K562 (cell line): ENCODE measurements around the gene RPRD1B. TPM values are rescaled to one million over a fixed set of nuclear protein-coding genes. Genes with fewer than 3 reads are reported as not detected.

Experiments
- CEBPB ChIP-seq: fragments of 450-650 bp; IDR thresholded peaks from 2 replicates; pipeline ENCODE4 v1.6.1; 2016; ENCODE audit warnings: missing genetic modification characterization, missing compliant biosample characterization
- ETV1 ChIP-seq: fragments of 450-650 bp; conservative IDR thresholded peaks from 2 replicates; pipeline ENCODE4 v1.6.1; 2016; ENCODE audit warnings: missing genetic modification characterization, control low read depth, low read depth, missing compliant biosample characterization
- EWSR1 ChIP-seq: fragments of 450-650 bp; IDR thresholded peaks from 2 replicates; pipeline ENCODE4 v1.6.1; 2018; ENCODE audit warnings: borderline replicate concordance, mild to moderate bottlenecking, low read depth, moderate library complexity; ENCODE audit not compliant: partially characterized antibody
- EZH2 ChIP-seq: IDR thresholded peaks from 2 replicates; pipeline ENCODE4 v1.6.1; 2012; ENCODE audit warnings: low read depth, mild to moderate bottlenecking, inconsistent platforms, low read length, borderline replicate concordance
- FOXA3 ChIP-seq, 2 experiments: fragments of 450-650 bp in 1 of 2; sonication (generic) in 1 of 2; formaldehyde crosslinking; IDR thresholded peaks in 1 of 2; conservative IDR thresholded peaks in 1 of 2; 2 replicates each; pipeline versions ENCODE4 v1.4.0 to v1.8.0; 2020 to 2022; ENCODE audit warnings: mild to moderate bottlenecking in 2 of 2, missing genetic modification reagents in 1 of 2
- HBP1 ChIP-seq: fragments of 450-650 bp; formaldehyde crosslinking; IDR thresholded peaks from 2 replicates; pipeline ENCODE4 v1.4.0; 2022; ENCODE audit warnings: missing genetic modification characterization
- MEF2A ChIP-seq: IDR thresholded peaks from 2 replicates; pipeline ENCODE4 v1.6.1; 2011; ENCODE audit warnings: low read depth, mild to moderate bottlenecking, low read length, moderate library complexity; ENCODE audit not compliant: control insufficient read depth
- NFRKB ChIP-seq: fragments of 450-650 bp; IDR thresholded peaks from 2 replicates; pipeline ENCODE4 v1.6.1; 2016; ENCODE audit warnings: low read depth
- NR2C1 ChIP-seq, 2 experiments: fragments of 450-650 bp; IDR thresholded peaks; 2 replicates each; pipeline ENCODE4 v1.6.1; 2017; ENCODE audit warnings: mild to moderate bottlenecking in 2 of 2, antibody characterized with exemption in 1 of 2, inconsistent platforms in 1 of 2, missing compliant biosample characterization in 1 of 2, missing genetic modification characterization in 1 of 2
- PHF21A ChIP-seq: fragments of 450-650 bp; IDR thresholded peaks from 2 replicates; pipeline ENCODE4 v1.6.1; 2017; ENCODE audit warnings: low read depth, borderline replicate concordance
- POU5F1 ChIP-seq: fragments of 150-350 bp; IDR thresholded peaks from 2 replicates; pipeline ENCODE4 v1.6.1; 2014; ENCODE audit warnings: borderline replicate concordance, low read length, low read depth, mild to moderate bottlenecking; ENCODE audit not compliant: partially characterized antibody
- PPARD ChIP-seq: fragments of 250-450 bp; sonication (Bioruptor Pico); IDR thresholded peaks from 2 replicates; pipeline ENCODE4 v1.8.0; 2022; ENCODE audit warnings: inconsistent platforms, mild to moderate bottlenecking, moderate library complexity
- RB1 ChIP-seq: fragments of 450-650 bp; IDR thresholded peaks from 2 replicates; pipeline ENCODE4 v1.6.1; 2017; ENCODE audit warnings: low read depth, mild to moderate bottlenecking
- RNF219 ChIP-seq: fragments of 250-450 bp; sonication (Bioruptor Pico); IDR thresholded peaks from 2 replicates; pipeline ENCODE4 v1.5.0; 2022; ENCODE audit warnings: mild to moderate bottlenecking
- SAFB2 ChIP-seq: fragments of 200-400 bp; formaldehyde crosslinking; IDR thresholded peaks from 2 replicates; pipeline ENCODE4 v1.6.1; 2018; ENCODE audit warnings: borderline replicate concordance, low read length, low read depth, moderate library complexity; ENCODE audit not compliant: severe bottlenecking
- SNAPC5 ChIP-seq: fragments of 250-450 bp; sonication (Bioruptor Pico); IDR thresholded peaks from 2 replicates; pipeline ENCODE4 v1.8.0; 2021; ENCODE audit warnings: moderate library complexity, mild to moderate bottlenecking, inconsistent platforms
- SUPT5H ChIP-seq: fragments of 450-650 bp; IDR thresholded peaks from 2 replicates; pipeline ENCODE4 v1.6.1; 2016
- TAF7 ChIP-seq: fragments of 450-650 bp; IDR thresholded peaks from 2 replicates; pipeline ENCODE4 v1.6.1; 2016; ENCODE audit warnings: missing genetic modification characterization, missing compliant biosample characterization
- TBP ChIP-seq: optimal IDR thresholded peaks from 2 replicates; pipeline ENCODE3; 2011; ENCODE audit warnings: low read depth, low read length, improper control_type of control experiment
- TEAD4 ChIP-seq, 2 experiments: sonication (generic) in 1 of 2; formaldehyde crosslinking in 1 of 2; IDR thresholded peaks; 2 replicates each; pipeline versions ENCODE4 v1.6.1 to v1.8.0; 2012 to 2022; ENCODE audit warnings: borderline replicate concordance in 1 of 2, inconsistent platforms in 1 of 2, low read length in 1 of 2, mild to moderate bottlenecking in 1 of 2, missing genetic modification reagents in 1 of 2
- ZBTB17 ChIP-seq: fragments of 450-650 bp; formaldehyde crosslinking; IDR thresholded peaks from 2 replicates; pipeline ENCODE4 v1.4.0; 2020; ENCODE audit warnings: mild to moderate bottlenecking
- ZEB2 ChIP-seq: fragments of 450-650 bp; IDR thresholded peaks from 2 replicates; pipeline ENCODE4 v1.6.1; 2016
- ZKSCAN8 ChIP-seq: fragments of 200-800 bp; sonication (Bioruptor generic); IDR thresholded peaks from 2 replicates; pipeline ENCODE4 v1.6.1; 2016; ENCODE audit warnings: missing genetic modification characterization, missing compliant biosample characterization
- ZNF124 ChIP-seq: sonication (generic); formaldehyde crosslinking; IDR thresholded peaks from 2 replicates; pipeline ENCODE4 v1.8.1; 2022; ENCODE audit warnings: missing genetic modification reagents
- ZNF134 ChIP-seq: fragments of 250-450 bp; sonication (Bioruptor Pico); conservative IDR thresholded peaks from 2 replicates; pipeline ENCODE4 v1.4.0; 2020
- ZNF41 ChIP-seq: fragments of 250-450 bp; sonication (Bioruptor Pico); conservative IDR thresholded peaks from 2 replicates; pipeline ENCODE4 v1.4.0; 2020; ENCODE audit warnings: mild to moderate bottlenecking
- polyA plus RNA-seq, 8 experiments: library from polyadenylated mRNA; depleted of rRNA in 4 of 8; stranded (reverse) in 5 of 8; unstranded in 3 of 8; fragments of >200 nt; fragmentation: Nextera tagmentation in 2 of 8; fragmentation: Illumina TruSeq in 1 of 8; extraction: Ambion mirVana in 2 of 8; extraction: Trizol in 1 of 8; gene quantifications; 2 replicates each; pipeline versions ENCODE4 v1.2.1 to v1.2.3, GENCODE V29; 2011 to 2014; ENCODE audit warnings: inconsistent platforms in 1 of 8, missing spikeins in 1 of 8
- total RNA-seq, 7 experiments: library from RNA; depleted of rRNA in 6 of 7; stranded (reverse); fragments of >200 nt in 6 of 7; fragmentation: Illumina TruSeq in 2 of 7; extraction: Trizol in 2 of 7; gene quantifications; 2 replicates each; pipeline versions ENCODE4 v1.2.1 to v1.2.3, GENCODE V29; 2011 to 2021; ENCODE audit warnings: low replicate concordance in 1 of 7

Gene RPRD1B
- total and polyA plus RNA-seq, 9 of the 15 experiments (the other 6 are each of a cell fraction or from before 2014, with no cell fraction given): 5.5 to 43.0 (median 24.4) TPM

GRCh38 chr20:38033330-38034107, at the start of gene RPRD1B, which contains the start of gene TTI1 (continued):
- TF ChIP-seq POU5F1 (no peak), TEAD4 (IDR thresholded peaks at IDR 0.05; ENCODE audit: low read length) (no peak), TEAD4 (CRISPR knock-in tag; IDR thresholded peaks at IDR 0.05; ENCODE audit: borderline replicate concordance) (no peak), ZNF41 (CRISPR knock-in tag) (no peak), NFRKB (peak; percentile 48), EZH2 (no peak), SUPT5H (peak; percentile 78), SNAPC5 (CRISPR knock-in tag) (no peak), CEBPB (tag) (no peak), SAFB2 (no peak), NR2C1 (IDR thresholded peaks at IDR 0.05) (peak; percentile 100), NR2C1 (tag; IDR thresholded peaks at IDR 0.05) (peak; percentile 100), PHF21A (no peak), TAF7 (peak; percentile 71), ZNF134 (no peak), MEF2A (peak; percentile 12; the same call in 1 of the 2 replicates), PPARD (CRISPR knock-in tag) (no peak), FOXA3 (CRISPR knock-in tag; conservative IDR thresholded peaks at IDR 0.05 in 1 of 2, IDR thresholded peaks at IDR 0.05 in 1 of 2) (no peak; a peak in 1 of 4 replicates), HBP1 (CRISPR knock-in tag) (no peak), ZKSCAN8 (CRISPR knock-in tag) (no peak), EWSR1 (no peak), ZBTB17 (CRISPR knock-in tag) (peak; percentile 19; the same call in 1 of the 2 replicates), ZEB2 (no peak), ZNF124 (no peak), ETV1 (peak; percentile 89), RNF219 (CRISPR knock-in tag) (no peak), TBP (peak; percentile 73), RB1 (peak; percentile 62)
